Keratinocyte (primary cell): ENCODE measurements around the gene SCRT2. TPM values are rescaled to one million over a fixed set of nuclear protein-coding genes. Genes with fewer than 3 reads are reported as not detected.

Experiments used
- DNase-seq: peaks from one replicate; pipeline ENCODE4 v3.0.0-alpha.2; 2011; ENCODE audit warnings: low read depth, missing footprints, low spot score
- FAIRE-seq: peaks from 2 replicates; lab custom pipeline; 2011; peaks lifted over from hg19 to GRCh38; lab: Jason Lieb, UNC
- H2AFZ ChIP-seq: 2 replicates; pipeline ENCODE4 v1.6.0; 2012; ENCODE audit warnings: low read length, control low read depth, inconsistent platforms; ENCODE audit not compliant: control insufficient read depth
- H3K27ac ChIP-seq: 2 replicates; pipeline ENCODE4 v1.5.1; 2011; ENCODE audit warnings: low read length; ENCODE audit not compliant: control insufficient read depth, insufficient read depth
- H3K27me3 ChIP-seq: 3 replicates; pipeline ENCODE4 v1.6.0; 2011; ENCODE audit warnings: low read length; ENCODE audit not compliant: control insufficient read depth, insufficient read depth; ENCODE audit errors: extremely low read depth
- H3K36me3 ChIP-seq, 2 experiments: 2 replicates in 1 of 2; 3 replicates in 1 of 2; pipeline ENCODE4 v1.5.1; 2011; ENCODE audit warnings: low read length in 2 of 2, mild to moderate bottlenecking in 1 of 2; ENCODE audit not compliant: control insufficient read depth in 2 of 2, insufficient read depth in 2 of 2; ENCODE audit errors: extremely low read depth in 1 of 2
- H3K4me1 ChIP-seq: 3 replicates; pipeline ENCODE4 v1.5.1; 2011; ENCODE audit warnings: low read length; ENCODE audit not compliant: control insufficient read depth, insufficient read depth; ENCODE audit errors: extremely low read depth
- H3K4me2 ChIP-seq: 3 replicates; pipeline ENCODE4 v1.6.0; 2011; ENCODE audit warnings: low read depth, low read length; ENCODE audit not compliant: control insufficient read depth, insufficient read depth; ENCODE audit errors: extremely low read depth
- H3K4me3 ChIP-seq, 3 experiments: fragments of 200-600 bp in 1 of 3; sonication (generic) in 1 of 3; 2 replicates in 2 of 3; 3 replicates in 1 of 3; pipeline ENCODE4 v1.5.1; 2011 to 2016; ENCODE audit warnings: low read length in 3 of 3, mild to moderate bottlenecking in 3 of 3, control low read depth in 2 of 3, inconsistent platforms in 1 of 3, low read depth in 1 of 3, mixed read lengths in 1 of 3, mixed run types in 1 of 3, moderate library complexity in 1 of 3; ENCODE audit not compliant: control insufficient read depth in 2 of 3, insufficient read depth in 2 of 3; ENCODE audit errors: extremely low read depth in 1 of 3
- H3K79me2 ChIP-seq: 2 replicates; pipeline ENCODE4 v1.6.0; 2012; ENCODE audit warnings: low read length; ENCODE audit not compliant: control insufficient read depth, insufficient read depth
- H3K9ac ChIP-seq: 3 replicates; pipeline ENCODE4 v1.6.0; 2011; ENCODE audit warnings: low read length; ENCODE audit not compliant: control insufficient read depth, insufficient read depth; ENCODE audit errors: extremely low read depth
- H3K9me1 ChIP-seq: 3 replicates; pipeline ENCODE4 v1.6.0; 2011; ENCODE audit warnings: low read length; ENCODE audit not compliant: control insufficient read depth, insufficient read depth; ENCODE audit errors: extremely low read depth
- H3K9me3 ChIP-seq: 2 replicates; pipeline ENCODE4 v1.5.1; 2012; ENCODE audit warnings: low read depth, low read length; ENCODE audit not compliant: control insufficient read depth
- H4K20me1 ChIP-seq: 3 replicates; pipeline ENCODE4 v1.6.0; 2011; ENCODE audit warnings: low read length; ENCODE audit not compliant: control insufficient read depth, insufficient read depth; ENCODE audit errors: extremely low read depth
- EZH2 ChIP-seq: IDR thresholded peaks from one replicate; pipeline ENCODE4 v1.6.1; 2012; ENCODE audit warnings: inconsistent platforms, mild to moderate bottlenecking, low read length, moderate library complexity
- dilution Hi-C: fragments of 300-500 bp; cut with MboI; formaldehyde crosslinking; loops from one replicate; pipeline ENCODE4 v1.7.0; 2020; ENCODE audit warnings: low sequenced_read_pairs; ENCODE audit not compliant: extremely low pct_ligation_motif_present
- polyA plus RNA-seq, 5 experiments: library from polyadenylated mRNA; depleted of rRNA in 3 of 5; stranded (reverse) in 3 of 5; stranded (forward) in 1 of 5; unstranded in 1 of 5; fragments of >200 nt; gene quantifications; 1 replicate in 1 of 5; 2 replicates in 3 of 5; 3 replicates in 1 of 5; pipeline versions ENCODE4 v1.2.1 to v1.2.3, GENCODE V29; 2011 to 2012; ENCODE audit warnings: missing spikeins in 2 of 5, low read depth in 1 of 5, low replicate concordance in 1 of 5
- TF ChIP-seq, protein P1 (sequence below), 3 experiments: IDR thresholded peaks in 1 of 3; conservative IDR thresholded peaks in 1 of 3; optimal IDR thresholded peaks in 1 of 3; 2 replicates in 2 of 3; 3 replicates in 1 of 3; pipeline versions ENCODE3 to v1.5.1; 2011; ENCODE audit warnings: low read length in 3 of 3, mild to moderate bottlenecking in 3 of 3, moderate library complexity in 2 of 3, control low read depth in 1 of 3, inconsistent platforms in 1 of 3; ENCODE audit not compliant: insufficient read depth in 2 of 3; ENCODE audit errors: extremely low read depth in 1 of 3

Gene SCRT2
- polyA plus RNA-seq, 1 donor (not counting 4 experiments of a cell fraction or from before 2014, with no cell fraction given) = not detected

DNA sequence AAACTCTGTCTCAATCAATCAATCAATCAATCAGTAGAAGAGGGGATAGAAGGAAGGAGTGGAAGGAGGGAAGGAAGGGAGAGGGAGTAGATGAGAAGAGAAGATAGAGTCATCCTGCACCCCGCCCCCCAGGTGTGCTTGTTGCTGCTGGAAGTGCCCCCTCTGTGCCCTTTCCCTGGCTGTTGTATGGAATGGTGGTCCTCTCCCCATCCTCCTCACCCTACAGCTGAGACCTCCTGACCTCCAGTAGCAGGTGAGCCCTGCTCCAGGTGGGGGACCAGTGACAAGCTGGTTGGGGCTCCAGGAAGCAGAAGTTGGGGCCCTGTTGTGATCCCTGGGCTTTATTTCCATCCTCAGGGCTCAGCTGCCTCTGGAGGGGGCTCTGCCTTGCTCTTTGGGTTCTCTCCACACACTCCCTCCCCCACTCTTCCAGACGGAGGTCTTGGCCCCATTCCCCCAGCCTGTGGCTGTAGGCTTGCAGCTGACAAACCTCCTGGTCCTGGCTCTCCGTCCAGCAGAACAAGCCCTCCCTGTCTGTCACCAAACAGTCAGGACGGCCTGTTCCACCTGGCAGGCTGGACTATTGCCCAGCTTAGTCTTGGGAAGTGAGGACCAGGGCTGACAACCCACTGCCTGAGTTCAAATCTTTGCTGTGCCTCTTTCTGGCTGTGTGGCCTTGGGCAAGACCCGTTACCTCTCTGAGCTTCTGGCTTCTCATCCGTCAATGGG is 26.0 kb upstream of the SCRT2 start:
- no peaks in the 10 kb centered on the region for H3K9me1 ChIP-seq
- TF ChIP-seq, protein P1, sequence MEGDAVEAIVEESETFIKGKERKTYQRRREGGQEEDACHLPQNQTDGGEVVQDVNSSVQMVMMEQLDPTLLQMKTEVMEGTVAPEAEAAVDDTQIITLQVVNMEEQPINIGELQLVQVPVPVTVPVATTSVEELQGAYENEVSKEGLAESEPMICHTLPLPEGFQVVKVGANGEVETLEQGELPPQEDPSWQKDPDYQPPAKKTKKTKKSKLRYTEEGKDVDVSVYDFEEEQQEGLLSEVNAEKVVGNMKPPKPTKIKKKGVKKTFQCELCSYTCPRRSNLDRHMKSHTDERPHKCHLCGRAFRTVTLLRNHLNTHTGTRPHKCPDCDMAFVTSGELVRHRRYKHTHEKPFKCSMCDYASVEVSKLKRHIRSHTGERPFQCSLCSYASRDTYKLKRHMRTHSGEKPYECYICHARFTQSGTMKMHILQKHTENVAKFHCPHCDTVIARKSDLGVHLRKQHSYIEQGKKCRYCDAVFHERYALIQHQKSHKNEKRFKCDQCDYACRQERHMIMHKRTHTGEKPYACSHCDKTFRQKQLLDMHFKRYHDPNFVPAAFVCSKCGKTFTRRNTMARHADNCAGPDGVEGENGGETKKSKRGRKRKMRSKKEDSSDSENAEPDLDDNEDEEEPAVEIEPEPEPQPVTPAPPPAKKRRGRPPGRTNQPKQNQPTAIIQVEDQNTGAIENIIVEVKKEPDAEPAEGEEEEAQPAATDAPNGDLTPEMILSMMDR (optimal IDR thresholded peaks at IDR 0.05 in 1 of 3, IDR thresholded peaks at IDR 0.05 in 1 of 3, conservative IDR thresholded peaks at IDR 0.05 in 1 of 3; ENCODE audit: extremely low read depth in 1 of 3, insufficient read depth in 2 of 3, low read length in 3 of 3) = no peak
- TF ChIP-seq EZH2 = no peak
- H3K27me3 ChIP-seq = peaks cover 9% of the 10 kb centered on the region
- H3K4me3 ChIP-seq = no peak overlapping the region
- no peaks in the 10 kb centered on the region for H4K20me1 ChIP-seq
- no peaks in the 10 kb centered on the region for H3K9me3 ChIP-seq
- no peaks in the 10 kb centered on the region for H3K4me1 ChIP-seq
- H3K9ac ChIP-seq = no peak overlapping the region
- no peak overlapping the region for H3K4me2 ChIP-seq
- dilution Hi-C loops = no loop called here
- H3K79me2 ChIP-seq = no peaks in the 10 kb centered on the region
- no peak overlapping the region for H3K27ac ChIP-seq
- FAIRE-seq = no peak
- H2AFZ ChIP-seq = no peak overlapping the region
- H3K36me3 ChIP-seq = no peaks in the 10 kb centered on the region
- DNase-seq = no peak

DNA sequence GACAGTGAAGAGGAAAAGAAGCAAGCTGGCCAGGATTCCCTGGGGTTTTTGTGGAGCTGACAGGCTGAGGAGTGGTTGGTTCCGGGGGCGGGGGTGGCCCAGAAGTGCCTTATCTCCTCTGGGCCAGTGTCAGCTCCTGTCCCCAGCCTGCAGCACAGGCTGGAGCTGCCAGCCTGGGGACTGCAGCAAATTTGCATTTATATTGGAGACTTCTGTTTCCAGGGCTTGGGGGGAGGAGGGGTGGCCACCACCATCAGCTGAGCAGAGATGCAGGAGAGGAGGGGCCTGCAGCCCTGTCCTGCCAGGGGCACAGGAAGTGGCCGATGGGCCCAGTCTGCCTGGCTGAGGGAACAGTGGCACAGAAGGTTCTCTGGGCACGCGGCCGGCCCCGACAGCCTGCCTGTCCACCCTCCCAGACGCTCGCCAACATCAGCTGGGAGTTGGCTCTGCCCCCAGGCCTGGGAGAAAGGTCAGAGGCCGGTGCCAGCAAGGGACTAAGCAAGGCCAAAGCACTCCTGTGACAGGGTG is 24.3 kb upstream of the SCRT2 start:
- dilution Hi-C loops = no loop called here
- Histone ChIP-seq H3K4me1 (no peaks in the 10 kb centered on the region), H3K27ac (no peak overlapping the region), H3K27me3 (peaks cover 9% of the 10 kb centered on the region), H3K36me3 (no peaks in the 10 kb centered on the region), H2AFZ (no peak overlapping the region), H3K9ac (no peak overlapping the region), H3K4me2 (no peak overlapping the region), H3K9me1 (no peaks in the 10 kb centered on the region), H4K20me1 (no peaks in the 10 kb centered on the region), H3K79me2 (no peaks in the 10 kb centered on the region), H3K4me3 (no peak overlapping the region), H3K9me3 (no peaks in the 10 kb centered on the region)
- no peak for FAIRE-seq
- TF ChIP-seq, protein P1 (optimal IDR thresholded peaks at IDR 0.05 in 1 of 3, IDR thresholded peaks at IDR 0.05 in 1 of 3, conservative IDR thresholded peaks at IDR 0.05 in 1 of 3; ENCODE audit: extremely low read depth in 1 of 3, insufficient read depth in 2 of 3, low read length in 3 of 3) = no peak
- TF ChIP-seq EZH2 = no peak
- DNase-seq = no peak
